Activated naive CD4-positive, alpha-beta T cell treated with anti-CD3 and anti-CD28 coated beads, Interleukin-2, amount 50 U/mL, for 16 hours (primary cell): Measurements from ENCODE around the gene LRRC36.

ENCODE experiments used
- DNase-seq: peaks from one replicate; pipeline ENCODE4 v3.0.0-alpha.2; 2020

Gene LRRC36

DNA sequence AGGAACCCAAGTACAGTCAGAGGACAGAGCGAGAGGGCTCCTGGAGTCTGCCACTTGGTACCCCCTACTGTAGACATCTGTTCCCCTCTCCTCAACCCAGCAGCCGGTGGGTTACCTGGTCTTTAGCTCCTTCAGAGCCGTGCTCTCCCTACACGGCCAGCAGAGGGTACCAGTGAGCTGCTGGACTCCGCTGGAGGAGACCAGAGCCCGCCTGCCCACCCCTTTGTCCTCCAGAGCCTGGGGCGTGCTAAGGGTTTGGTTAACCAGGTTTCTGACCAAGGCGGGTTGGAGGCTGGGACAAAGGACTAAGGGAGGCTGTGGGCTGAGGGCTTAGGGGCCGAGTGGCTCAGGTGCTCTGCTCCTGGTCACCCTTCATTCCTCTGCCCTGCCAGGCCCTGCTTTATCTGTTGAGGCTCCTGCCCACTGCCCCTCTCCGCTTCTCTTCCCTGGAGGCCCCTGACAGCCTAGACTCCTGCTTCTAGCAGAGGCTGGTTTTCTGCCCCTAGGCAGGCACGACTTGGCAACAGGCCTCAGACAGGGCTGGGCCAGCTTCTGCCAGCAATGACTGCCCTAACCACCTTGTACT lies 101.6 kb downstream of the LRRC36 start:
- DNase-seq = peak; percentile 64

DNA sequence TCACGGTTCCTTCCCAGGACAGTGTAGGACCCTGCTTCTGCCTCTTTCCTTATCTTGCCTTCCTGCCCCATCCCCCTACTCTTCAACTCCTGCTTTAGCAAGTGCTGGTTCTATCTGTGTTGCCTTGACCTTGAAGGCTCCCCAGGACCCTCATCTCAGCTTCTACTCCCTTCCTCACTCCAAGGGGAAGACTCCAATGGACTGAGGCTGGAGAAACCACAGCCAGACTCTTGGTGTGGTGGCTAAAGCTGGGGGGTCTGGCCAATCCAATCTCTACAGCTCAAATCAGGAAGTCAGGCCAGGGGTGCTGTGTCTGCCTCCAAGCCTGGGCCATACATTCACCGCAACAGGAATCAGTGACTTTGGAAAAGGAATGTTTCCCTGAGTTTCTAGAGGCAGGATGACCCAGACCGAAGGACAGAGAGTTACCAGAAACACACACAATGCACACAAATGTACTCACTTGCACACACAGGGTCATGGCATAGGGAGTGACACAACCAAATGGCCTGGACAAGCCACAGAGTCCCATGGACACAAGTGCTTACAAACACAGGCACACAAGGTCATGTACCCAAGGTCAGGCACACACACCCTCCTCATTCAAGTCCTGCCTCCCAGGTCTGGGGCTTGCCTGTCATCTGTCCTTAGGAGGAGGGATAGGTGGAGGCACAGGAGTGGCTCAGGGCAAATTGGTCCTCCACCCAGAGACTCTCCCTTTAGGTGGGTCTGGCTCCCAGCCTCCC lies 102.6 kb downstream of the LRRC36 start:
- no peak for DNase-seq

DNA sequence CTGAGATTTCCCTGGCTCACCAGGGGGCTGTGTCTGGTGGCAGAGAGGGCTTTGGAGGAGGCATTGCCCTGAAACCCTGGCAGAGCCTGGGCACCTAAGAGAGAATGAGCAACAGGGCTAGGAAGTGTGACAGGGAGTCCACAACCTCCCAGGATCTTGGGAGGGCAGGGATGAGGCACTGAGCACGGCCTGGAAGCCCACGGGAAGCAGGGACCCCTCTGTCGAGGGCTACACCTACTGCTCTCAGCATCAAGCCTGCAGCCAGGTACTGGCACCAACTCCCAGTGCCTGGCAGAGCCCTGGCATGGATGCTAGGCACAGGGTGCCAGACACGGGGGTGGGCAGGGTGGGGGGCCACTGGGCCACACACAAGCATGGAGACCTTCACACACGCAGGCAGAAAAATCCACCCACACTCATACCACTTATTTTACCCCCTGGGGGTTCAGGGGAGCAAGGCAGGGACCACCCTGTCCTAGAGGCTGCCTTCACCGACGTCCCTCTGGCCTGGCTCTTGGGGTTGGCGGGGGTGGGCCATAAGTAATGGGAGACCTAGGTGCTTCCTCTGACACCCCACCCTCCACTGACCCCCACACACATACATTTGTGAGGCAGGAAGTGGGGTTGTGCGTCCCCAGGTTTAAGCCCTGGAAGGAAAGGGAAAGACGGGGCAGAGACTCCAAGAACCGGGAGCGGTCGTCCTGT lies 103.3 kb downstream of the LRRC36 start:
- DNase-seq = no peak

DNA sequence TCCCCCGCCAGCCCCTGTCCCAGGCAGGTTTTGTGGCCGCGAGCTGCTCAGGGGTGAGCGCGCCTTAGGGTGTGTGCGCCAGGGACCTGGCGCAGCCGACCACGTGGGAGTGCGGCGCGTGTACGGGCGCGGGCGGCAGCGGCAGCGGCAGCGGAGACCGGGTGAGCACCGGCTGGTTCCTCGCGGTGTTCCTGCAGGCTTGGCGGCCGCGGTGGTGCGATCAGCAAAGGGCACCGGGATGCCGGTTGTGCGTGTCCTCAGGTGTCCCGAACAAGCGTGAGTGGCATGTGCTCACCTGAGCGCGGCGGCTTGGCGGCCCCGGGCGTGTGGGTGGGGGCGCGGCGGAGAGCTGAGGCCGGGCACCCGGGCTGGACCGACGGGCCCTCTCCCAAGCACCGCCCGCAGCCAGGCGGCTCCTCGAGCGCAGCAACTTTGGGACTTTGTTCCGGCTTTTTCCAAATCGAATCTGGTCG lies 103.9 kb downstream of the LRRC36 start:
- DNase-seq = peak; percentile 54

DNA sequence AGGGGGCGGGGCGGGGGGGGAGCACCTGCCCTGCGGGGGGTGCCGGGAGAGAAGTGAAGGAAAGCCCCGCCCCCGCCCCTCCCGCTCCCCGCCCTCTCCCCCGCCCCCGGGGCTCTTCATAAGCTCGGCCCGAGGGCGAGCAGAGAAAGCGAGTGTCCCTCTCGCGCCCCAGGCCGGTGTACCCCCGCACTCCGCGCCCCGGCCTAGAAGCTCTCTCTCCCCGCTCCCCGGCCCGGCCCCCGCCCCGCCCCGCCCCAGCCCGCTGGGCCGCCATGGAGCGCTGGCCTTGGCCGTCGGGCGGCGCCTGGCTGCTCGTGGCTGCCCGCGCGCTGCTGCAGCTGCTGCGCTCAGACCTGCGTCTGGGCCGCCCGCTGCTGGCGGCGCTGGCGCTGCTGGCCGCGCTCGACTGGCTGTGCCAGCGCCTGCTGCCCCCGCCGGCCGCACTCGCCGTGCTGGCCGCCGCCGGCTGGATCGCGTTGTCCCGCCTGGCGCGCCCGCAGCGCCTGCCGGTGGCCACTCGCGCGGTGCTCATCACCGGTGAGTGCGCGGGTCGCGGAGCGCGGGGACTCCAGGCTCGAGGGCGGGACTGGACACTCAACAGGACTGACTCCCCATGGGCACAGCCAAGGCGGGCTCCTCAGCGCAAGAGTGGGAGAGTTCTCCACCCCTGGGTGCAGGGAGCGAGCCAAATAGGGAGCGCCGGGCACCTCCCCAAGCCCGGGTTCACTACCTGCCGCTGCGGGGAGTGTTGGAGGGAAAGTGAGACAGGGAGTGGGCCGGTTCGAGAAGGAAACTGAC lies 104.6 kb downstream of the LRRC36 start, which contains the start of gene HSD11B2:
Gene HSD11B2 (plus strand): TSS at position 145 of the 798 bp plus-strand sequence. CDS start 128 bp downstream, at position 273.
- DNase-seq = peak; percentile 33

DNA sequence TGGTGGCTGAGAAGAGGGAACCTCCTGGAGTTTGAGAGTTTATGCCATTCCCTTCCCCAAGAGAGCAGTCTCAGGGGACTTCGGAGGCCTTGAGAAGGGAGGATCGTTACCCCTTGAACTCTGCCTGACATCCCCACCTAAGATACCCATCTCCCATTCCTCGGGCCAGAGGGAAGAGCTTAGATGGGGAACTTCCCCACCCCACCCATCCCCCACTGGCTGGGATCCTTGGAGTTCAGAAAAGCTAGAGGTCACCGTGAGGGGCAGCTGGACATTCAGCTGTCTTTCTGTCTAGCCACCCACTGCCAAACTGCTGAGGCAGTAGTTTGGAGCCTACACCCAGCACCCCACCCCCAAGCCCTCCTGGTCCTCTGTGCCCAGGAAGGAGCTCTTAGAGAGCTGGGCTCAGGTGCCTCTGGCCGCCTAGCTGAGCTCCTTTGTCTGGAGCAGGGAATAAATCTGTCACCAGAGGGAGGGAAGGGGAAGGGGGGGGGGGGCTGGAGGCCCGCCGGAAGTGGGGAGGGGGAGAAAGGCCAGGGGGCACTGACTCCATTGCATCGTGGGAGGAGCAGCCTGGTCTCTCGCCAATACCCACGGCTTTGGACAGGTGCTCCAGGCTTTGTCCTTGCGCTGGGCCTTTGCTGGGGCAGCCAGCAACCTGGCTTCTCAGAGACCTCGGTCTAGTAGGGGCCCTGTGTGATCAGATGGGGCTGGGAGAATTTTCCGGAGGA lies 105.3 kb downstream of the LRRC36 start:
- no peak for DNase-seq

DNA sequence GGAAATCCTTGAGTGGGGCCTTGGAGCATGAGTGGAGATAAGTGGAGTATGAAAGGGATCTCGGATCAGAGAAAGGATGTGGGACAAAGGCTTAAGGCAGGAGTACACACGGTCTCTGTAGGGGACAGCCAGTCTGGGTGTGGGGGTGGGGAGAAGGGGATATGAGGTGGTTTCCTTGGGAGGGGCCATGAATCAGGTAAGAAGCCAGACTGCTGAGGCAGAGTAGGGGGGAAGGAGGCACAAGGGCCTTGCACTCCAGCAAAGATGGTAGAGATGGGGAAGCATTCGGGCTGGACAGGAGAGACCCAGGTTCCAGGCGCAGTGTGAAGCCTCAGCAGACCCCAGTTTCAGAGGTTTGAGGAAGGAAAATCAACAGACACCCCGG lies 105.9 kb downstream of the LRRC36 start:
- no peak for DNase-seq

DNA sequence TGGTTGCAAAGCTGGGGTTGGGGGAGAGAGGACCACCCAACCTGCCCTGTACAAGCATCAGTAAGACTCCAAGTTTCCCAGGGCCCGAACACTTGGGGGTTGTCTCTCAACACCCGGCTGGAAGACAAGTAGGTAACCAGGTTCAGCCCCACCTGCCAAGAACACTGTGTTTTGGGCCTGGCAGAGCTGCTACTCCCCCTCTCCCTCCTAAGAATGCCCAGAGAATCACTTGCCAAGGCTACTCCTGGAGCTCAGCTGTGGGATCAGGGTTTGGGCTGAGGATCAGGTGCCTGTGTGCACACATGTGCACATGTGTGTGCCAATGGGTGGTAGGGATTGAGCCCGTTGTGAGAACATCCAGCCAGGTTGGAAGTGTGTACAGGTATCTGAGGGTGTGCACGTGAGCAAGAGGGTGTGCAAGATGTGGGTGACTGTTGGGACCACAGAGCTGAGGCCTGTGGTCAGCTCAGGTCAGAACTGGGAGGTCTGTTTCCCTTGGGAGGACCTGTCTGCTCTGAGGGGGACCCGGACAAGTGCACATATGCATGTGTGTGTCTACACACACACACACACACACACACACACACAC lies 106.6 kb downstream of the LRRC36 start:
- no peak for DNase-seq
